Gastroesophageal sphincter (tissue), 3 donors: ENCODE data around the gene PAX4.

Experiments
- EP300 ChIP-seq: sonication (generic); formaldehyde crosslinking; IDR thresholded peaks from one replicate; pipeline ENCODE4 v1.6.1; 2017; ENCODE audit warnings: antibody characterized with exemption, mild to moderate bottlenecking
- POLR2A ChIP-seq, 2 donors: fragments of 450-650 bp; IDR thresholded peaks; one replicate each; pipeline ENCODE4 v1.6.1; 2017; ENCODE audit warnings: antibody characterized with exemption in 2 of 2, mild to moderate bottlenecking in 2 of 2, moderate library complexity in 1 of 2
- TF ChIP-seq, protein P1 (sequence below), 4 experiments: fragments of 200-600 bp in 2 of 4; fragments of 450-650 bp in 2 of 4; sonication (generic) in 1 of 4; IDR thresholded peaks; one replicate each; pipeline ENCODE4 v1.5.1; 2017 to 2019; ENCODE audit warnings: antibody characterized with exemption in 4 of 4, mild to moderate bottlenecking in 2 of 4, moderate library complexity in 2 of 4

DNA sequence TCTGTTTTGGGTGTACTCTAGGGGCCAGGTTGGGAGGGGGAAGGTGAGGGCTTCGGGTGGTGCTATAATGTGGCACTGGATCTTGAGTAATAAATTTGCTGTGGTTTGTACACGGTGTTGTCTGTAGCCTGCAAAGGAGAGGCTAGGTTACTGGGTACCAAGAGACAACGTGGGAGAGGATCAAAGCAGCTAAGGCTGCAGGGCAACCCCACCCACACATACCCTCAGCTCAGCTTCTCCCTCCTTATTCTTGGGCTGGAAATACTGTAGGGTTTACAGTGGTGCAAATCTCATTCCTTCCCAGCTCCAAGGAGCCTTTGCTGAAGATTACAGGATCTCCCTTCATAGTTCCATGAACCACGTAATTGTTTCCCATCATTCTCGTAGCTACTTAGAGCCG lies 26.4 kb downstream of the PAX4 start:
- TF ChIP-seq POLR2A (IDR thresholded peaks at IDR 0.05) (no peak), EP300 (no peak)
- TF ChIP-seq, protein P1, sequence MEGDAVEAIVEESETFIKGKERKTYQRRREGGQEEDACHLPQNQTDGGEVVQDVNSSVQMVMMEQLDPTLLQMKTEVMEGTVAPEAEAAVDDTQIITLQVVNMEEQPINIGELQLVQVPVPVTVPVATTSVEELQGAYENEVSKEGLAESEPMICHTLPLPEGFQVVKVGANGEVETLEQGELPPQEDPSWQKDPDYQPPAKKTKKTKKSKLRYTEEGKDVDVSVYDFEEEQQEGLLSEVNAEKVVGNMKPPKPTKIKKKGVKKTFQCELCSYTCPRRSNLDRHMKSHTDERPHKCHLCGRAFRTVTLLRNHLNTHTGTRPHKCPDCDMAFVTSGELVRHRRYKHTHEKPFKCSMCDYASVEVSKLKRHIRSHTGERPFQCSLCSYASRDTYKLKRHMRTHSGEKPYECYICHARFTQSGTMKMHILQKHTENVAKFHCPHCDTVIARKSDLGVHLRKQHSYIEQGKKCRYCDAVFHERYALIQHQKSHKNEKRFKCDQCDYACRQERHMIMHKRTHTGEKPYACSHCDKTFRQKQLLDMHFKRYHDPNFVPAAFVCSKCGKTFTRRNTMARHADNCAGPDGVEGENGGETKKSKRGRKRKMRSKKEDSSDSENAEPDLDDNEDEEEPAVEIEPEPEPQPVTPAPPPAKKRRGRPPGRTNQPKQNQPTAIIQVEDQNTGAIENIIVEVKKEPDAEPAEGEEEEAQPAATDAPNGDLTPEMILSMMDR (IDR thresholded peaks at IDR 0.05): no peak
